WERI-Rb-1 (cell line): ENCODE results near the gene ADRA2A.

Source experiments
- DNase-seq: peaks from one replicate; pipeline ENCODE4 v3.0.0-alpha.2; 2020
- H3K27ac ChIP-seq: fragments of 250-450 bp; sonication (Bioruptor Pico); 2 replicates; pipeline ENCODE4 v1.5.1; 2020; ENCODE audit warnings: mild to moderate bottlenecking, moderate library complexity
- H3K27me3 ChIP-seq: fragments of 250-450 bp; sonication (Bioruptor Pico); 2 replicates; pipeline ENCODE4 v1.5.1; 2021; ENCODE audit warnings: mild to moderate bottlenecking, low read depth, moderate library complexity; ENCODE audit not compliant: insufficient read depth, severe bottlenecking
- H3K36me3 ChIP-seq: fragments of 250-450 bp; sonication (Bioruptor Pico); 2 replicates; pipeline ENCODE4 v1.5.1; 2020; ENCODE audit warnings: mild to moderate bottlenecking, moderate library complexity
- H3K4me3 ChIP-seq: 2 replicates; pipeline ENCODE4 v1.5.1; 2011; ENCODE audit warnings: low read depth, mild to moderate bottlenecking, control low read depth, low read length
- H3K9me3 ChIP-seq: fragments of 250-450 bp; sonication (Bioruptor Pico); 2 replicates; pipeline ENCODE4 v1.5.1; 2021; ENCODE audit warnings: mild to moderate bottlenecking, moderate library complexity; ENCODE audit not compliant: severe bottlenecking
- TF ChIP-seq, protein P1 (sequence below): IDR thresholded peaks from 2 replicates; pipeline ENCODE4 v1.5.1; 2011; ENCODE audit warnings: low read depth, mild to moderate bottlenecking, control low read depth, inconsistent platforms, low read length

The ADRA2A gene

DNA sequence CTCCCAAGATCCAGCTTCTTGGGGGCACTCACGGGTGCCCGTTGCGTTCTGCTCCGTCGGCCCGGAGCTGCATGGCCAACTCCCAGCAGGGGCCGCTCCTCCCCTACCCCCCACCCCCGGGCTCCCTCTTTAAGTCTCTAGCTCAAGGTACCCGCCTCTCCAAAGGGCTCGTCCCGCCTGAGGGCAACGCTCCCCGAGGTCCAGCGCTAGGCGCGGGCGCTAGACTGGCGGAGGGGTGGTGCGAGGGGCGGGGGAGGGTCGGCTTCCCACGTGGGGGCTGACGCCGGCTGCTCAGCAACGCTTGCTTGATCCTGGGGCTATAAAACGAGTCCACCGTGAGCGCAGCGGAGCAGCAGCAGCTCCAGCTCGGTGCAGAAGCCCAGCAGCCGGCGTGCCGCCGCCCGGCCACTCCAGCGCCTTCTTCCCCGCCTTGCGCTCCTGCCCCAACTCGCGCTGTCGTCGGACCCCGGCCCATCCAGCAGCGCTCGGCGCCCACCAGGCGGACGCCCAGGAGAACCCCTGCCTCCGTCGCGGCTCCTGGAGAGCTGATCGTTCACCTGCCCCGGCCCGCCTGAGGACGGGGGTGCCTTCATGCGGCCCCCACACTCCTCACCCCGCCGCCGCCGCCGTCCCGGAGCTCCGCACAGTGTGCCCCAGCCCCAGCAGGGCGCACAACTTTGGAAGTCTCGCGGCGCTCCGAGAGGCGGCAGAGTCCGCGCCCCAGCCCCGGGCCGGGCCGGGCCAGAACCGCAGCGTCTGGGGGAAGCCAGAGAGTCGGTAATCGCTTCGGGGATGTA lies at the start of gene ADRA2A:
Gene ADRA2A (plus strand): TSS at position 348 of the 797 bp plus-strand sequence. CDS start 968 bp downstream, outside the sequence.
- TF ChIP-seq, protein P1, sequence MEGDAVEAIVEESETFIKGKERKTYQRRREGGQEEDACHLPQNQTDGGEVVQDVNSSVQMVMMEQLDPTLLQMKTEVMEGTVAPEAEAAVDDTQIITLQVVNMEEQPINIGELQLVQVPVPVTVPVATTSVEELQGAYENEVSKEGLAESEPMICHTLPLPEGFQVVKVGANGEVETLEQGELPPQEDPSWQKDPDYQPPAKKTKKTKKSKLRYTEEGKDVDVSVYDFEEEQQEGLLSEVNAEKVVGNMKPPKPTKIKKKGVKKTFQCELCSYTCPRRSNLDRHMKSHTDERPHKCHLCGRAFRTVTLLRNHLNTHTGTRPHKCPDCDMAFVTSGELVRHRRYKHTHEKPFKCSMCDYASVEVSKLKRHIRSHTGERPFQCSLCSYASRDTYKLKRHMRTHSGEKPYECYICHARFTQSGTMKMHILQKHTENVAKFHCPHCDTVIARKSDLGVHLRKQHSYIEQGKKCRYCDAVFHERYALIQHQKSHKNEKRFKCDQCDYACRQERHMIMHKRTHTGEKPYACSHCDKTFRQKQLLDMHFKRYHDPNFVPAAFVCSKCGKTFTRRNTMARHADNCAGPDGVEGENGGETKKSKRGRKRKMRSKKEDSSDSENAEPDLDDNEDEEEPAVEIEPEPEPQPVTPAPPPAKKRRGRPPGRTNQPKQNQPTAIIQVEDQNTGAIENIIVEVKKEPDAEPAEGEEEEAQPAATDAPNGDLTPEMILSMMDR: peak; percentile 58; the same call in 1 of the 2 replicates

DNA sequence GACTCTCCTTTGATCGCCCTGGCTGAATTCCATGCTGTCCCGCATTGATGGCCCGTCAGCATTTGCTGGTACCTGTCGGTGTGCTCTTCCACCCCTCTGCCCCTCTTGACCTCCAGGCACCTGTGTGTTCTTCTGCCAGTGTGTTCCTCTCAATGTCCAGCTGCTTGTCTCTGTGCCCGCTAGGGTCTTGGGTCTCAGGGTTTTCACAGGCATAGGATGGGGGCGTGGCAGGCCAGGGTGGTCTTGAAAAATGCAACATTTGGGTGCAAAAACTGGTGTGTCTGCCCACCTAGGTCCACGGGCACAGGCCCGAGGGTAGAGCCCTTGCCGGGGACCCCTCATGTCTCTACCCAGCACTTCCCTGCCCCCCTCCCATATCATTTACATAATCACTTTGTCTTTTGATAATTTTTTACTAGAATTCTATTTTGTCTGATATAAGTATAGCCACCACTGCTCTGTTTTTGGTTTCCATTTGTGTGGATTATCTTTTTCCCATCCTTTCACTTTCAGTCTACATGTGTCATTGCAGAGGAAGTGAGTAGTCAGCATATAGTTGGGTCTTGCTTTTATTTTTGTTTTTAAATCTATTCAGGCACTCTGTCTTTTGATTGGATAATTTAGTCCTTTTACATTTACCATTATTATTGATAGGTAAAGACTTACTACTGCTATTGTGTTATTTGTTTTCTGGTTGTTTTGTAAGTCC lies 46.6 kb upstream of the ADRA2A start:
- no peak for DNase-seq
- TF ChIP-seq, protein P1: no peak
- no peak overlapping the region for H3K4me3 ChIP-seq
- H3K27me3 ChIP-seq: no peaks in the 10 kb centered on the region
- no peaks in the 10 kb centered on the region for H3K36me3 ChIP-seq
- H3K9me3 ChIP-seq: no peaks in the 10 kb centered on the region
- no peak overlapping the region for H3K27ac ChIP-seq

More for the DNA sequence above, at the start of gene ADRA2A:
- H3K4me3 ChIP-seq: peak within 1 kb of the TSS; percentile 78
- DNase-seq: peak; percentile 85
- H3K27me3 ChIP-seq: peaks cover 2% of the 10 kb centered on the region
- H3K9me3 ChIP-seq: no peaks in the 10 kb centered on the region
- H3K36me3 ChIP-seq: peaks cover 4% of the 10 kb centered on the region
- peak within 1 kb of the TSS; percentile 41 for H3K27ac ChIP-seq

DNA sequence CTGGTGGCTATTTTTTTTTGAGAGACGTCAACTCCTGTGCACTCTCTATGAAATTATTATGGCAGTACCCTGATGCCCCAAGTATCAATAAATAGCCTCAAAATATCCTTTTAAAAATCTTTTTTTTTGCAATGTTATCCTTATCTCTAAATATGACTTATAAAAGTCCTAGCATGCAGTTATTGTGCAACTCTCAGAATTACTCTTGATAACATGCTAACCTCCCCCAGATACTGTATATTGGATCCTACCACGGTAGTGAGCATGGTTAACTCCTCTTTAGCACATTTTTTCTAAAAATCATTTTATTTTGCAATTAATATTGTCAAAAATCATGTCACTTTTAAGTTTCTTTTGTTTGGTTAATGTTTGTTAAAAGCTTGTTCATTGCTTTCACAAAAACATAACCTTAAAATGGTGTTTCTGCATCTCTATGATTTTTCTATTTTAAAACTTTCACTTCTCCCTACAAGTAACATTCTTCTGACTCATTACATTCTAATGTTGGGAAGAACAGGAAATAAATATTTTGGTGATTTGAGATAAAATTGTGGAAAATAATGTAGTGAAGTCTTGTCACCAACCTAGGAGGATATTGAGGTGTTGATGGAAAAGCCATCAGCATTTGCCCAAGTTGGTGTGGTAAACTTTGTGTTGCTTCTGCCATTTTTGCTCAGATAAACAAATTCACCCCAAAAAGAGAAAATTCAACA lies 42.1 kb upstream of the ADRA2A start:
- no peaks in the 10 kb centered on the region for H3K36me3 ChIP-seq
- no peak for DNase-seq
- H3K27me3 ChIP-seq: no peaks in the 10 kb centered on the region
- no peak overlapping the region for H3K27ac ChIP-seq
- H3K4me3 ChIP-seq: no peak overlapping the region
- H3K9me3 ChIP-seq: peaks cover 13% of the 10 kb centered on the region
- TF ChIP-seq, protein P1: no peak

DNA sequence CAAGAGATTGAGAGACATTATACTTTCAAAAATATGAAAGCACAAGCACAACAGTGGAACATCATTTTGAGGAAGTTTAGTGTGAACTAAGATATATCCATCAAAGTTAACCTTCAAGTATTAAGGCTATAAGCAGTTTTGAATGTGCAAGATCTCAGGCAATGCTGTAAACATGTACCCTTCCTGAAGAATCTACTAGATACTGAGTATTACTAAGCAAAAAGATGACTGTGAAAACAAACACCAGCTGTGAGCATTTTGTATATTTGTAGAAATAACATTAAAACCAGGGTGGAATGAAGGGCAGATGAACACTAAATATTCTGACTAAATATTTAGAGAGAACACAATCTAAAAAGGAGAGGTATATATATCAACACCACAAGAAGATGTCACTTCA lies 41.3 kb upstream of the ADRA2A start:
- DNase-seq: no peak
- Histone ChIP-seq H3K27me3 (no peaks in the 10 kb centered on the region), H3K36me3 (no peaks in the 10 kb centered on the region), H3K4me3 (no peak overlapping the region), H3K9me3 (peaks cover 13% of the 10 kb centered on the region), H3K27ac (no peak overlapping the region)
- TF ChIP-seq, protein P1: no peak

DNA sequence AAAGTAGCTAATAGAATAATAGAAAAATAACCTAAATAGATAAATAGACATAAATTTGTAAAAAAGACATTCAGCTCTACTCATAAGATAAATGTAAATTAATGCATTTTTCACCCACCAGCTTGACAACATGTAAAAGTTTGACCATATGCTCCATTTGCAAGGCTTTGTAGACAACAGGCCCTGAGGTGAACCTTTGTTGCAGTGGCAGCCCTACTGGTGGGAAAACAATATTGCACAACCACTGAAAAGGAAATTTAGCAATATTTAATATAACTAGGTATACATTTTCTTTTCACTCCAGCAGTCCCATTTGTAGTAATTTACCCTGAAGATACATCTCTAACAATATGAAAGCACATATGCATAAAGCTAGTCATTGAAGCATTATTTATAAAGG lies 39.0 kb upstream of the ADRA2A start:
- Histone ChIP-seq H3K9me3 (peaks cover 13% of the 10 kb centered on the region), H3K4me3 (no peak overlapping the region), H3K27ac (no peak overlapping the region), H3K27me3 (no peaks in the 10 kb centered on the region), H3K36me3 (no peaks in the 10 kb centered on the region)
- TF ChIP-seq, protein P1: no peak
- DNase-seq: no peak
